ENCODE measurements around the gene EXOSC10. TPM values are rescaled to one million over a fixed set of nuclear protein-coding genes. Genes with fewer than 3 reads are reported as not detected.
"Not testable (repeated sequence)": the region's sequence is repeated elsewhere in the genome, so short reads cannot be mapped to it uniquely, and the experiment has no call there.

Gene EXOSC10
- total RNA-seq, 1 donor from 2014 or later: 64.1 TPM

- H3K27me3 ChIP-seq (ENCODE audit: control insufficient read depth, insufficient read depth, low read length): no peaks in the 10 kb centered on the region
- DNase-seq (ENCODE audit: low read depth): no peak
- H3K36me3 ChIP-seq (ENCODE audit: control insufficient read depth, insufficient read depth, low read length): peaks cover 3% of the 10 kb centered on the region
- TF ChIP-seq CTCF (IDR thresholded peaks at IDR 0.05; ENCODE audit: insufficient read depth, low read length, poor library complexity, severe bottlenecking): no peak
- H3K4me3 ChIP-seq (ENCODE audit: low read depth, low read length): no peak overlapping the region
These were observed 7.9 kb upstream of the EXOSC10 start for GRCh38 chr1:11107599-11107998.

- no peak for TF ChIP-seq CTCF (IDR thresholded peaks at IDR 0.05; ENCODE audit: insufficient read depth, low read length, poor library complexity, severe bottlenecking)
- H3K4me3 ChIP-seq (ENCODE audit: low read depth, low read length): no peak overlapping the region
- no peaks in the 10 kb centered on the region for H3K27me3 ChIP-seq (ENCODE audit: control insufficient read depth, insufficient read depth, low read length)
- peaks cover 3% of the 10 kb centered on the region for H3K36me3 ChIP-seq (ENCODE audit: control insufficient read depth, insufficient read depth, low read length)
- DNase-seq (ENCODE audit: low read depth): no peak
These were observed 5.9 kb upstream of the EXOSC10 start for GRCh38 chr1:11105586-11105985.

GRCh38 chr1:11101347-11101746 is 1.7 kb upstream of the EXOSC10 start:
- Histone ChIP-seq H3K27me3 (ENCODE audit: control insufficient read depth, insufficient read depth, low read length) (no peaks in the 10 kb centered on the region), H3K36me3 (ENCODE audit: control insufficient read depth, insufficient read depth, low read length) (peaks cover 2% of the 10 kb centered on the region), H3K4me3 (ENCODE audit: low read depth, low read length) (no peak overlapping the region)
- no peak for DNase-seq (ENCODE audit: low read depth)
- no peak for TF ChIP-seq CTCF (IDR thresholded peaks at IDR 0.05; ENCODE audit: insufficient read depth, low read length, poor library complexity, severe bottlenecking)

- H3K27me3 ChIP-seq (ENCODE audit: control insufficient read depth, insufficient read depth, low read length); H3K36me3 ChIP-seq (ENCODE audit: control insufficient read depth, insufficient read depth, low read length); DNase-seq (ENCODE audit: low read depth): not testable (repeated sequence)
These were observed 1.1 kb upstream of the EXOSC10 start for GRCh38 chr1:11100806-11101205.

GRCh38 chr1:11100149-11100493 is 452 bp upstream of the EXOSC10 start:
- TF ChIP-seq CTCF (IDR thresholded peaks at IDR 0.05; ENCODE audit: insufficient read depth, low read length, poor library complexity, severe bottlenecking): no peak
- H3K4me3 ChIP-seq (ENCODE audit: low read depth, low read length): peak overlapping the region; percentile 75
- no peak for DNase-seq (ENCODE audit: low read depth)

More at GRCh38 chr1:11100806-11101205, 1.1 kb upstream of the EXOSC10 start:
- not testable (repeated sequence) for H3K4me3 ChIP-seq (ENCODE audit: low read depth, low read length)

GRCh38 chr1:11098931-11099309 is 749 bp downstream of the EXOSC10 start:
- no peak for TF ChIP-seq CTCF (IDR thresholded peaks at IDR 0.05; ENCODE audit: insufficient read depth, low read length, poor library complexity, severe bottlenecking)
- Histone ChIP-seq H3K36me3 (ENCODE audit: control insufficient read depth, insufficient read depth, low read length) (peaks cover 2% of the 10 kb centered on the region), H3K4me3 (ENCODE audit: low read depth, low read length) (peak overlapping the region; percentile 75), H3K27me3 (ENCODE audit: control insufficient read depth, insufficient read depth, low read length) (no peaks in the 10 kb centered on the region)
- no peak for DNase-seq (ENCODE audit: low read depth)

More at GRCh38 chr1:11100149-11100493, 452 bp upstream of the EXOSC10 start:
- no peaks in the 10 kb centered on the region for H3K27me3 ChIP-seq (ENCODE audit: control insufficient read depth, insufficient read depth, low read length)
- H3K36me3 ChIP-seq (ENCODE audit: control insufficient read depth, insufficient read depth, low read length): peaks cover 2% of the 10 kb centered on the region

GRCh38 chr1:11083784-11084183 is 15.9 kb downstream of the EXOSC10 start:
- not testable (repeated sequence) for H3K4me3 ChIP-seq (ENCODE audit: low read depth, low read length); H3K27me3 ChIP-seq (ENCODE audit: control insufficient read depth, insufficient read depth, low read length); H3K36me3 ChIP-seq (ENCODE audit: control insufficient read depth, insufficient read depth, low read length); DNase-seq (ENCODE audit: low read depth)
